ENCODE results near the gene UNC5B. TPM values are rescaled to one million over a fixed set of nuclear protein-coding genes. Genes with fewer than 3 reads are reported as not detected.

The UNC5B gene
- total and polyA plus RNA-seq, 7 donors = 1.4 to 12.7 (median 1.8) TPM

GRCh38 chr10:71316786-71317160 is 104.4 kb downstream of the UNC5B start:
- DNase-seq = no peak
- TF ChIP-seq CTCF (IDR thresholded peaks at IDR 0.05) (no peak), POLR2A (IDR thresholded peaks at IDR 0.05) (no peak), EP300 (IDR thresholded peaks at IDR 0.05) (no peak), POLR2AphosphoS5 (IDR thresholded peaks at IDR 0.05) (no peak)
- no peaks in the 10 kb centered on the region for H3K27me3 ChIP-seq
- no peak overlapping the region for H3K27ac ChIP-seq
- peaks cover 0 to 41% (median 37%) of the 10 kb centered on the region in 4 donors for H3K4me1 ChIP-seq
- H3K4me3 ChIP-seq = no peak overlapping the region
- no peaks in the 10 kb centered on the region for H3K36me3 ChIP-seq
- 67 to 78% methylated on average over 6 of the region's 6 CpGs for WGBS, 2 donors
- H3K9me3 ChIP-seq = no peaks in the 10 kb centered on the region
- intact Hi-C loops (cut with DNase I) = loop anchor here (5.0 kb wide), 3 partner anchors 81 to 581 kb away; partner anchors contain the start of gene CDH23

- H3K4me3 ChIP-seq = no peak overlapping the region
- intact Hi-C loops (cut with DNase I) = loop anchor here (2.0 to 5.0 kb wide), 4 partner anchors 80 to 580 kb away; partner anchors contain the start of genes CDH23 and VSIR
- WGBS, 2 donors = 52 to 79% methylated on average over 6 of the region's 6 CpGs
- no peak for TF ChIP-seq CTCF (IDR thresholded peaks at IDR 0.05)
- TF ChIP-seq POLR2A (IDR thresholded peaks at IDR 0.05) = no peak
- TF ChIP-seq EP300 (IDR thresholded peaks at IDR 0.05) = no peak
- TF ChIP-seq POLR2AphosphoS5 (IDR thresholded peaks at IDR 0.05) = no peak
- no peak for DNase-seq
- no peaks in the 10 kb centered on the region for H3K27me3 ChIP-seq
- H3K27ac ChIP-seq = no peak overlapping the region
- no peaks in the 10 kb centered on the region for H3K9me3 ChIP-seq
- peaks cover 0 to 2% (median 0%) of the 10 kb centered on the region in 4 donors for H3K36me3 ChIP-seq
- peaks cover 0 to 36% (median 34%) of the 10 kb centered on the region in 4 donors for H3K4me1 ChIP-seq
Measured at GRCh38 chr10:71317739-71318138, 105.4 kb downstream of the UNC5B start.

GRCh38 chr10:71319042-71319799 is 106.9 kb downstream of the UNC5B start, which contains the start of gene SLC29A3:
TSS of gene SLC29A3 (plus strand) at chr10:71319259. CDS start at chr10:71319310, 51 bp downstream.
- WGBS, 2 donors = 1% methylated on average over 62 of the region's 62 CpGs
- Histone ChIP-seq H3K4me3 (peak within 1 kb of the TSS; percentile 66 to 85 (median 74)), H3K27ac (peak within 1 kb of the TSS; percentile 74 to 86 (median 79)), H3K9me3 (no peaks in the 10 kb centered on the region), H3K4me1 (peaks cover 0 to 21% (median 19%) of the 10 kb centered on the region in 4 donors), H3K27me3 (no peaks in the 10 kb centered on the region), H3K36me3 (peaks cover 0 to 14% (median 2%) of the 10 kb centered on the region in 4 donors)
- intact Hi-C loops (cut with DNase I) = loop anchor here (2.0 to 5.0 kb wide), 4 partner anchors 78 to 578 kb away; partner anchors contain the start of genes CDH23 and VSIR
- DNase-seq = peak; percentile 90
- TF ChIP-seq CTCF (IDR thresholded peaks at IDR 0.05) = peak; percentile 47 to 68 (median 56)
- peak; percentile 48 to 72 (median 58) for TF ChIP-seq POLR2AphosphoS5 (IDR thresholded peaks at IDR 0.05)
- no peak for TF ChIP-seq POLR2A (IDR thresholded peaks at IDR 0.05)

GRCh38 chr10:71319800-71320392 is 107.5 kb downstream of the UNC5B start:
- Histone ChIP-seq H3K9me3 (no peaks in the 10 kb centered on the region), H3K27ac (peak overlapping the region; percentile 74 to 86 (median 79)), H3K4me1 (peaks cover 0 to 16% (median 12%) of the 10 kb centered on the region in 4 donors), H3K27me3 (no peaks in the 10 kb centered on the region), H3K36me3 (peaks cover 0 to 21% (median 2%) of the 10 kb centered on the region in 4 donors), H3K4me3 (peak overlapping the region; percentile 66 to 85 (median 74))
- intact Hi-C loops (cut with DNase I) = loop anchor here (2.0 to 5.0 kb wide), 5 partner anchors 57 to 577 kb away; partner anchors contain the start of genes CDH23 and VSIR
- TF ChIP-seq POLR2AphosphoS5 (IDR thresholded peaks at IDR 0.05) (no peak), CTCF (IDR thresholded peaks at IDR 0.05) (no peak), EP300 (IDR thresholded peaks at IDR 0.05) (no peak), POLR2A (IDR thresholded peaks at IDR 0.05) (no peak)
- WGBS, 2 donors = 38 to 49% methylated on average over 8 of the region's 8 CpGs
- DNase-seq = no peak

Measured in sigmoid colon (tissue), 7 donors.